Lower leg skin (tissue), 3 donors: ENCODE measurements around the gene NRF1.

ENCODE experiments used
- POLR2A ChIP-seq, 2 donors: fragments of 450-650 bp; IDR thresholded peaks; one replicate each; pipeline ENCODE4 v1.6.1; 2016 to 2017; ENCODE audit warnings: antibody characterized with exemption in 2 of 2, mild to moderate bottlenecking in 1 of 2, moderate library complexity in 1 of 2
- TF ChIP-seq, protein P1 (sequence below), 3 donors: fragments of 450-650 bp; IDR thresholded peaks; one replicate each; pipeline ENCODE4 v1.5.1; 2016; ENCODE audit warnings: antibody characterized with exemption in 3 of 3, mild to moderate bottlenecking in 3 of 3, moderate library complexity in 2 of 3

DNA sequence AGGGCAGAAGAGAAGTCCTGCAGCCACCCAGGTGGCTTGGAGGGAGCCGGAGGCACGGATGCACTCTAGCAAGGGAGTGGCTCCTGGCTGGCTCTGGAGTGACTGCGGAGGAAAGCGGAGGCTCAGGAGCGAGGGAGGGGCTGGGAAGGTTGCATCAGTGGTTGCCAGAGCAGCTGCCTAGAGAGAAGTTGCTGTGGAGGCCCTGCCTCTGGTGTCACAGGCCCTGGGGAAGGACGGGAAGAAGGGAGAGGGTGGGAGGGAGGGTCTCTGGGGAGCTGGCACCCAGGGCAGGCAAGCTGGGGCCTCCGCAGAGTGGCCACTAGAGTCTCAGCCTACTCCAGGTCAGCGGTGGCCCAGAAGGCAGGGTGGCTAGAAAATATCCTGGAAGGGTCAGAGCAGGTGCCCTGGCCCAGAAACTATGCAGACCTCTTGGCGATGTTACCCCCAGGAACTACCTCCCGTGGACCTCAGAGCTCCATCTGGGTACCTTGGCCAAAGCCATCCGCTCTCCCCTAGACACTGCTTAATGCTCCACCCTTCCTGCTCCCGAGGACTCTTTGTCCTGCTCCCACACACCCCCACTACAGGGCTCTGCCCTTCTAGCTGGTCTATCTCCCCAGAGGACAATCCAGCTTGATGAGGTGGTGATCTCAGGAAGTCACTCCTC, 164.3 kb downstream of the NRF1 start:
- TF ChIP-seq POLR2A (IDR thresholded peaks at IDR 0.05), result no peak
- TF ChIP-seq, protein P1, sequence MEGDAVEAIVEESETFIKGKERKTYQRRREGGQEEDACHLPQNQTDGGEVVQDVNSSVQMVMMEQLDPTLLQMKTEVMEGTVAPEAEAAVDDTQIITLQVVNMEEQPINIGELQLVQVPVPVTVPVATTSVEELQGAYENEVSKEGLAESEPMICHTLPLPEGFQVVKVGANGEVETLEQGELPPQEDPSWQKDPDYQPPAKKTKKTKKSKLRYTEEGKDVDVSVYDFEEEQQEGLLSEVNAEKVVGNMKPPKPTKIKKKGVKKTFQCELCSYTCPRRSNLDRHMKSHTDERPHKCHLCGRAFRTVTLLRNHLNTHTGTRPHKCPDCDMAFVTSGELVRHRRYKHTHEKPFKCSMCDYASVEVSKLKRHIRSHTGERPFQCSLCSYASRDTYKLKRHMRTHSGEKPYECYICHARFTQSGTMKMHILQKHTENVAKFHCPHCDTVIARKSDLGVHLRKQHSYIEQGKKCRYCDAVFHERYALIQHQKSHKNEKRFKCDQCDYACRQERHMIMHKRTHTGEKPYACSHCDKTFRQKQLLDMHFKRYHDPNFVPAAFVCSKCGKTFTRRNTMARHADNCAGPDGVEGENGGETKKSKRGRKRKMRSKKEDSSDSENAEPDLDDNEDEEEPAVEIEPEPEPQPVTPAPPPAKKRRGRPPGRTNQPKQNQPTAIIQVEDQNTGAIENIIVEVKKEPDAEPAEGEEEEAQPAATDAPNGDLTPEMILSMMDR (IDR thresholded peaks at IDR 0.05), result no peak
